ENCODE measurements around the gene RPL18A.

DNA sequence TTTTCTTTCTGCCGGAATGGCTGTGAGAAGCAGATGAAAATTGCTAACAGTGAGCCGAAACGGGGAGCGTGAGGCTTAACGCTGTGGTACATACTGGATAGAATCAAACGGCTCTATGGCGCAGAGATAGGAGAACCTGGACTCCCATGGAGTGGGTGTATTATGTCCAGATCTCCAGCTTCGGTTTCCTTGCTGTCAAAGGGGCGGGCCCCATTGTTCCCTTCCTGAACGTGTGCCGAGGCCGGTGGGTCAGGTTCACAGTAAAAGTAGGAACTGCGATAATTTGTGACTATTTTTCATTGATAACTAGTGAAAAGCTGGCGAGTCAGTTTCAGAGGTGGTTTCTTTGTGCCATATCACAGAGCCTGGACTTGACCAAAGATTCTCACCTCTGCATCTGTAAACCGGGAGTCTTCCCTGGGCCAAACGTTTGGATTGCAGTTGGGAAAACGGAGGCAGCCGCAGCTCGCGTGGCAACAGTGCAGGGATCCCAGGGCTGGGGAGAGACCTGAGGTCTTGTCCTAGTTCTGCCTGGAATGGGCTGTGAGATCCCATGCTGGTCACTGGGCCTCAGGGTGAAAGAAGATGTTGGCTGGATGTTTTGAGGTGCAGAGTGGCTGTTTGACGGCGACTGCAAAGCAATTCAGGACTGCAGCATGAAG, 752 bp downstream of the RPL18A start:
- TF ChIP-seq, protein P1, sequence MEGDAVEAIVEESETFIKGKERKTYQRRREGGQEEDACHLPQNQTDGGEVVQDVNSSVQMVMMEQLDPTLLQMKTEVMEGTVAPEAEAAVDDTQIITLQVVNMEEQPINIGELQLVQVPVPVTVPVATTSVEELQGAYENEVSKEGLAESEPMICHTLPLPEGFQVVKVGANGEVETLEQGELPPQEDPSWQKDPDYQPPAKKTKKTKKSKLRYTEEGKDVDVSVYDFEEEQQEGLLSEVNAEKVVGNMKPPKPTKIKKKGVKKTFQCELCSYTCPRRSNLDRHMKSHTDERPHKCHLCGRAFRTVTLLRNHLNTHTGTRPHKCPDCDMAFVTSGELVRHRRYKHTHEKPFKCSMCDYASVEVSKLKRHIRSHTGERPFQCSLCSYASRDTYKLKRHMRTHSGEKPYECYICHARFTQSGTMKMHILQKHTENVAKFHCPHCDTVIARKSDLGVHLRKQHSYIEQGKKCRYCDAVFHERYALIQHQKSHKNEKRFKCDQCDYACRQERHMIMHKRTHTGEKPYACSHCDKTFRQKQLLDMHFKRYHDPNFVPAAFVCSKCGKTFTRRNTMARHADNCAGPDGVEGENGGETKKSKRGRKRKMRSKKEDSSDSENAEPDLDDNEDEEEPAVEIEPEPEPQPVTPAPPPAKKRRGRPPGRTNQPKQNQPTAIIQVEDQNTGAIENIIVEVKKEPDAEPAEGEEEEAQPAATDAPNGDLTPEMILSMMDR (conservative IDR thresholded peaks at IDR 0.05; ENCODE audit: low read depth, low read length), result no peak
- TF ChIP-seq EZH2 (IDR thresholded peaks at IDR 0.05; ENCODE audit: borderline replicate concordance, low read depth, low read length, poor library complexity, severe bottlenecking), result no peak
